IMR-90 (cell line): Measurements from ENCODE around the gene RGS14. TPM values are rescaled to one million over a fixed set of nuclear protein-coding genes. Genes with fewer than 3 reads are reported as not detected.

ENCODE experiments used
- polyA plus RNA-seq, 3 experiments: library from polyadenylated mRNA; depleted of rRNA; stranded (reverse); fragments of >200 nt; gene quantifications; 2 replicates each; pipeline ENCODE4 v1.2.3, GENCODE V29; 2012; ENCODE audit warnings: low replicate concordance in 1 of 3
- total RNA-seq: library from RNA; depleted of rRNA; stranded (reverse); fragments of >200 nt; gene quantifications from 2 replicates; pipeline ENCODE4 v1.2.3, GENCODE V29; 2012; rRNA removed

RGS14 gene
- total and polyA plus RNA-seq, 2 of the 4 experiments (the other 2 are of a cell fraction), result 1.1 to 6.5 TPM

Other genes starting within 250 kb of the RGS14 start
- gene NSD1, start 224.2 kb upstream of the RGS14 start, total RNA-seq, result 31.0 and 34.2 TPM in 2 replicates
- 7.7 and 8.1 TPM in 2 replicates for gene NSD1, start 224.2 kb upstream of the RGS14 start, polyA plus RNA-seq (2012; rRNA removed)
- gene RAB24, start 54.2 kb upstream of the RGS14 start, total RNA-seq, result 15.6 and 18.5 TPM in 2 replicates
- 60.8 and 71.1 TPM in 2 replicates for gene RAB24, start 54.2 kb upstream of the RGS14 start, polyA plus RNA-seq (2012; rRNA removed)
- gene PRELID1, start 54.1 kb upstream of the RGS14 start, total RNA-seq, result 115 and 116 TPM in 2 replicates
- gene PRELID1, start 54.1 kb upstream of the RGS14 start, polyA plus RNA-seq (2012; rRNA removed), result 239 and 277 TPM in 2 replicates
- 5.6 and 7.3 TPM in 2 replicates for gene MXD3, start 46.0 kb upstream of the RGS14 start, total RNA-seq
- gene MXD3, start 46.0 kb upstream of the RGS14 start, polyA plus RNA-seq (2012; rRNA removed), result 12.9 and 14.5 TPM in 2 replicates
- 164 and 303 TPM in 2 replicates for gene LMAN2, start 6.3 kb upstream of the RGS14 start, total RNA-seq
- 251 and 253 TPM in 2 replicates for gene LMAN2, start 6.3 kb upstream of the RGS14 start, polyA plus RNA-seq (2012; rRNA removed)
- gene SLC34A1, start 26.5 kb downstream of the RGS14 start, total RNA-seq, result not detected in 2 replicates
- not detected in 2 replicates for gene SLC34A1, start 26.5 kb downstream of the RGS14 start, polyA plus RNA-seq (2012; rRNA removed)
- not detected in 2 replicates for gene PFN3, start 42.7 kb downstream of the RGS14 start, total RNA-seq
- gene PFN3, start 42.7 kb downstream of the RGS14 start, polyA plus RNA-seq (2012; rRNA removed), result not detected in 2 replicates
- 0.36 and 0.56 TPM in 2 replicates for gene F12, start 51.6 kb downstream of the RGS14 start, total RNA-seq
- 1.2 and 1.4 TPM in 2 replicates for gene F12, start 51.6 kb downstream of the RGS14 start, polyA plus RNA-seq (2012; rRNA removed)
- gene GRK6, start 68.8 kb downstream of the RGS14 start, total RNA-seq, result 30.1 and 35.0 TPM in 2 replicates
- gene GRK6, start 68.8 kb downstream of the RGS14 start, polyA plus RNA-seq (2012; rRNA removed), result 25.3 and 30.1 TPM in 2 replicates
- gene PRR7, start 88.9 kb downstream of the RGS14 start, total RNA-seq, result 1.1 TPM in 2 replicates
- gene PRR7, start 88.9 kb downstream of the RGS14 start, polyA plus RNA-seq (2012; rRNA removed), result 10.1 and 13.6 TPM in 2 replicates
- gene DBN1, start 115.7 kb downstream of the RGS14 start, total RNA-seq, result 122 and 212 TPM in 2 replicates
- gene DBN1, start 115.7 kb downstream of the RGS14 start, polyA plus RNA-seq (2012; rRNA removed), result 187 and 235 TPM in 2 replicates
- gene PDLIM7, start 139.7 kb downstream of the RGS14 start, total RNA-seq, result 70.4 and 72.5 TPM in 2 replicates
- gene PDLIM7, start 139.7 kb downstream of the RGS14 start, polyA plus RNA-seq (2012; rRNA removed), result 534 and 574 TPM in 2 replicates
- 0.54 and 0.56 TPM in 2 replicates for gene DOK3, start 151.9 kb downstream of the RGS14 start, total RNA-seq
- gene DOK3, start 151.9 kb downstream of the RGS14 start, polyA plus RNA-seq (2012; rRNA removed), result 3.6 and 3.9 TPM in 2 replicates
- gene DDX41, start 159.0 kb downstream of the RGS14 start, total RNA-seq, result 130 and 141 TPM in 2 replicates
- 160 and 170 TPM in 2 replicates for gene DDX41, start 159.0 kb downstream of the RGS14 start, polyA plus RNA-seq (2012; rRNA removed)
- 8.1 and 9.5 TPM in 2 replicates for gene FAM193B, start 196.6 kb downstream of the RGS14 start, total RNA-seq
- 51.4 and 52.2 TPM in 2 replicates for gene FAM193B, start 196.6 kb downstream of the RGS14 start, polyA plus RNA-seq (2012; rRNA removed)
- 123 and 142 TPM in 2 replicates for gene TMED9, start 234.3 kb downstream of the RGS14 start, total RNA-seq
- gene TMED9, start 234.3 kb downstream of the RGS14 start, polyA plus RNA-seq (2012; rRNA removed), result 269 and 357 TPM in 2 replicates
- 28.6 and 29.2 TPM in 2 replicates for gene B4GALT7, start 242.2 kb downstream of the RGS14 start, total RNA-seq
- 79.6 and 80.5 TPM in 2 replicates for gene B4GALT7, start 242.2 kb downstream of the RGS14 start, polyA plus RNA-seq (2012; rRNA removed)